ENCODE results near the gene CTU2. TPM values are rescaled to one million over a fixed set of nuclear protein-coding genes. Genes with fewer than 3 reads are reported as not detected.

Gene CTU2
- total and polyA plus RNA-seq, 2 of the 8 experiments (the other 6 are each of a cell fraction or from before 2014, with no cell fraction given), result 32.7 to 42.9 TPM

DNA sequence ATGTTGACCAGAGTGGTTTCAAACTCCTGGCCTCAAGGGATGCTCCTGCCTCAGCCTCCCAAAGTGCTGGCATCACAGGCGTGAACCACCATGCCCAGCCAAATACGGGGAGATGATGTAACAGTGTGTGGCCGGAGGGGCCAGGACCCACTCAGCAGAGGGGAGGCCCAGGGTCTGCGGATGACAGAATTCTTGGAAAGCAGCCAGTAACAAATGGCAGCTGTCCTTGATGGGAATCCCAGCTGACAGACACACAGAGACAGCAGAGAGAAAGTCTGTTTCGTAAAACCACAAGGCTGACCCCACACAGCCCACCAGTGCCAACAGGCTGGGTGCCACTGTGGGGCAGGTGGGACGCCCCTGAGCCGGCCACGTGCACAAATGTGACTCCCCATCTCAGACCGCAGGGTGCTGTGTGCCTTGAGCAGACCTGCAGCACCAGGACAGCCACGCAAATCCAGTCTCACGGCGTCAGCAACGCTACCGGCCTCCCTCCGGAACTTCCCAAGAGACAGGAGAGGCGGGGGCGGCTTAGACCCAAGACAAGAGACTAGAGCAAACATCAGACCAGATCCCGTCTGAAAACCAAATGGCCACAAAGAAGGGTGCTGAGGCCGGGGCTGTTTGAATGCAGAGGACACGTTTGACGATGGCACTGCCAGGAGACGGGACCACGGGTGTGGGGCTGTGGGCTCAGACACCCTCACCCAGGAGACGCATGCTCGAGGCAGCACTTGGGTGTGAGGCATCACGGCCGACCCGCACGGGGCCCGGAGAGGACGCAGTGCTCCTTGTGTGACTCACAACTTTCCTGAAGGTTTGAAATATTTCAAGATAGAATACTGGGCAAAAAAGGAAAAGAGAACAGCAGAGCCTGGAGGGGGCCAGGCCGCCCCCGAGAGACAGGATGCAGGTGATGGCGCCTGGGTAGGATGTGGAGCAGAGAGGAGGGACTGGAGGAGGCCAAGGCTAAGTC lies 24.6 kb downstream of the CTU2 start:
- Histone ChIP-seq H3K36me3 (ENCODE audit: control insufficient read depth in 2 of 4, insufficient read depth in 4 of 4, low read length in 3 of 4) (peaks cover 0 to 24% (median under 1%) of the 10 kb centered on the region in 4 experiments; a peak in 2 of 8 replicates), H2BK120ac (replicated peaks; ENCODE audit: low read depth, low read length) (no peak overlapping the region), H2BK12ac (ENCODE audit: low read depth, low read length) (no peak overlapping the region), H3K4me3 (ENCODE audit: extremely low read depth in 1 of 4, insufficient read depth in 2 of 4, low read depth in 3 of 4, low read length in 4 of 4) (no peak overlapping the region), H2BK15ac (ENCODE audit: low read length) (no peak overlapping the region), H3K18ac (ENCODE audit: extremely low read depth, low read length) (no peak overlapping the region), H3K4me1 (replicated peaks in 1 of 4; ENCODE audit: control insufficient read depth in 3 of 4, insufficient read depth in 4 of 4, low read length in 3 of 4) (no peaks in the 10 kb centered on the region), H3K4ac (replicated peaks; ENCODE audit: insufficient read length, low read depth, low read length) (no peak overlapping the region), H2BK20ac (ENCODE audit: low read length) (no peak overlapping the region), H3K56ac (replicated peaks; ENCODE audit: insufficient read length, low read depth, low read length) (no peak overlapping the region), H4K5ac (ENCODE audit: insufficient read length, low read depth, low read length) (no peak overlapping the region), H4K20me1 (replicated peaks in 1 of 2; ENCODE audit: control insufficient read depth in 1 of 2, insufficient read depth in 2 of 2, low read length in 2 of 2) (peaks cover 0 to 11% of the 10 kb centered on the region in 2 experiments), H3K27ac (ENCODE audit: low read depth, low read length) (no peak overlapping the region), H4K91ac (replicated peaks; ENCODE audit: insufficient read length, low read length) (no peak overlapping the region), H4K8ac (ENCODE audit: extremely low read depth, insufficient read depth, low read length) (peak overlapping the region; percentile 25), H2AFZ (ENCODE audit: low read length) (no peak overlapping the region), H2AK5ac (ENCODE audit: low read depth, low read length) (no peak overlapping the region), H3K4me2 (ENCODE audit: insufficient read depth in 1 of 2, low read depth in 2 of 2, low read length in 2 of 2) (no peak overlapping the region), H3K23me2 (ENCODE audit: low read depth, low read length) (no peaks in the 10 kb centered on the region), H2BK5ac (ENCODE audit: low read depth, low read length) (no peak overlapping the region), H3K9ac (replicated peaks in 1 of 4; ENCODE audit: extremely low read depth in 1 of 4, low read depth in 3 of 4, low read length in 3 of 4) (no peak overlapping the region), H3K23ac (ENCODE audit: insufficient read length) (no peak overlapping the region), H3K27me3 (replicated peaks in 1 of 4; ENCODE audit: control insufficient read depth in 3 of 4, extremely low read depth in 1 of 4, insufficient read depth in 3 of 4, low read length in 3 of 4) (no peaks in the 10 kb centered on the region), H3K79me2 (ENCODE audit: control insufficient read depth in 1 of 2, insufficient read depth in 2 of 2, low read length in 2 of 2) (no peaks in the 10 kb centered on the region), H3K9me3 (ENCODE audit: insufficient read depth in 2 of 2, low read depth in 1 of 2, low read length in 1 of 2) (no peaks in the 10 kb centered on the region), H3K14ac (ENCODE audit: insufficient read length) (no peak overlapping the region), H3K79me1 (ENCODE audit: low read depth, low read length) (no peaks in the 10 kb centered on the region)
- no peak for TF ChIP-seq RBBP5 (IDR thresholded peaks at IDR 0.05; ENCODE audit: borderline replicate concordance, low read depth, low read length)
- ChIA-PET CTCF (ENCODE audit: partially characterized antibody) (interaction anchor here (1.1 kb wide), 1 partner anchor 16 kb away, joined by 5 read pairs; no protein-coding TSS in a partner anchor), POLR2A (ENCODE audit: partially characterized antibody) (interaction anchor here (1.2 kb wide), 1 partner anchor 10 kb away, joined by 3 read pairs; no protein-coding TSS in a partner anchor)
- FAIRE-seq (no peak), DNase-seq (ENCODE audit: low read depth in 1 of 2, low spot score in 2 of 2) (no peak)
- 91% methylated on average over 34 of the region's 34 CpGs; no CpG with 5 or more reads in 1 of the 2 experiments for WGBS, 2 experiments (ENCODE audit: extremely low coverage in 1 of 2, insufficient coverage in 1 of 2, insufficient read length in 1 of 2, insufficient replicate concordance in 2 of 2, low coverage in 1 of 2, low lambda C conversion rate in 2 of 2, missing lambda C conversion rate in 1 of 2)

All from H1 (cell line).